Right ventricle myocardium inferior (tissue), 1 donor: ENCODE measurements around the gene CAPN13. TPM values are rescaled to one million over a fixed set of nuclear protein-coding genes. Genes with fewer than 3 reads are reported as not detected.

ENCODE experiments used
- ATAC-seq: fragments of 200-7000 bp; cut with Tn5 transposase; one replicate; pipeline ENCODE4 v1.9.1; 2020; ENCODE audit warnings: mild to moderate bottlenecking, moderate library complexity
- DNase-seq: peaks from one replicate; pipeline ENCODE4 v3.0.0; 2021; ENCODE audit errors: missing footprints
- intact Hi-C: fragments of 100-400 bp; cut with DNase I; formaldehyde crosslinking; loops from one replicate; pipeline ENCODE4 v1.11.0; 2022
- total RNA-seq: library from RNA; stranded (reverse); fragmentation: NEBNext Ultra II Directional; extraction: Animal tissue kit (Norgen Biotek cat#: 25700); gene quantifications from one replicate; pipeline ENCODE4 v1.2.1, GENCODE V29; 2021
- donor health status: DM: no; HTN: yes; CAD: no; lungs with severe emphysema.

The CAPN13 gene
- total RNA-seq, 1 donor from 2014 or later = not detected

DNA sequence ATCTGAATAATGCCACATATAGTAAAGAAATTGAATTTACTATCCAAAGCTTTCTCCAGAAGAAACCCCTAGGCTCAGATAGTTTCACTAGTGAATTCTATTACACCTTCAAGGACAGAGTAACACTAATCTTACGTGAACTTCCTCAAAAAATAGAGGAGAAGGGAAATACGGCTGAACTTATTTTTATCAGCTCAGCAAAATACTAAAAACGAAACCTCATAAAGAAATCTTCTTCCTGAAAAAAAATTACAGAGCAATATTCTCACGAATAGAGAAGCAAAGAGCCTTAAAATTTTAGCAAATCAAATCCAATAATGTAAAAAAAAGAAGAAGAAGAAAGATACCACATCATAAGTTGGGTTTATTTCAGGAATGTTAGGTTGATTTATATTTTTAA, 14.7 kb downstream of the CAPN13 start:
- ATAC-seq = no peak
- DNase-seq = no peak
- intact Hi-C loops = no loop called here

DNA sequence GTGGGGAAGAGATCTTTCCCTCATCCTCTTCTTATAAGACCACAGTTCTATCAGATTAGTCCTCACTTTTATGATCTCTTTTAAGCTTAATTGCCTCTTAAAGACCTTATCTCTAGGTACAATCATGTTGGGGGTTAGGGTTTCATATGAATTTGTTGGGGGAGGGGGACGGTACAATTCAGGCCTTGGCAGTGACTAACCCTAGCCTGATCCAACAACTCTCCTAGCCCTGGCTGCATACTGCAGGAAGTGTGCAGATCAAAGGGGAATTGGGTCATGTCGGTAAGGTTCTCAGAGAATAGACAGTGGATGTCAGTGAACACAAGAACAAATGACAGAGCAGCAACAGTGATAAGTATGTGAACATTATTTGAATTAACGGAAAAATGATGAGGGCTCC, 16.4 kb downstream of the CAPN13 start:
- ATAC-seq = no peak
- intact Hi-C loops = no loop called here

DNA sequence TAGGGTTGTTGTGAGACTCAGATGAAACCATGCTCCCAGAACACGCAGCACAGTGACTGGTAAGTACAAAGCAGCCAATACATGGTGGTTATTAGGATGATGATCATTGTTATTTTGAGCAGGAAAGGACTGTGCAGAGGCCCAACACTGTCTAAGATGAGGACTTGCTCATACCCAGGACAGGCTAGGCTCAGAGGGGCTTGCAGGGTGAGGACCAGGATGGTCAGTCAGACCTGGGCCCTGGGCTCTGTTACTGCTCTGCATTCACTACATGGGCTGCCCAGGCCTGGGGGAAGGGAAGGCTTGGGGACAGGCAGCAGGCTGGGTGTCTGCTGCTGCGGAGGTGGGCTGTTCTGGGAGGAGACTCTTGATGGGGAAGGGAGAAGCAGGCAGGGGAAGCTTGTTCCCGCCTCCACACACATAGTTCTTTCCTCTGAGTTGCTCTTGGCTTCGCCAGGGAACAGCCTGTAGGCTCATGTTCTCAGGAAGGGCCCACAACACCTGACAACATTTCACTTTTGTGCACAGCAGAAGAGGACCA, 17.5 kb downstream of the CAPN13 start:
- ATAC-seq (no peak), DNase-seq (no peak)
- intact Hi-C loops = no loop called here

More for the DNA sequence above, 16.4 kb downstream of the CAPN13 start:
- DNase-seq = no peak

DNA sequence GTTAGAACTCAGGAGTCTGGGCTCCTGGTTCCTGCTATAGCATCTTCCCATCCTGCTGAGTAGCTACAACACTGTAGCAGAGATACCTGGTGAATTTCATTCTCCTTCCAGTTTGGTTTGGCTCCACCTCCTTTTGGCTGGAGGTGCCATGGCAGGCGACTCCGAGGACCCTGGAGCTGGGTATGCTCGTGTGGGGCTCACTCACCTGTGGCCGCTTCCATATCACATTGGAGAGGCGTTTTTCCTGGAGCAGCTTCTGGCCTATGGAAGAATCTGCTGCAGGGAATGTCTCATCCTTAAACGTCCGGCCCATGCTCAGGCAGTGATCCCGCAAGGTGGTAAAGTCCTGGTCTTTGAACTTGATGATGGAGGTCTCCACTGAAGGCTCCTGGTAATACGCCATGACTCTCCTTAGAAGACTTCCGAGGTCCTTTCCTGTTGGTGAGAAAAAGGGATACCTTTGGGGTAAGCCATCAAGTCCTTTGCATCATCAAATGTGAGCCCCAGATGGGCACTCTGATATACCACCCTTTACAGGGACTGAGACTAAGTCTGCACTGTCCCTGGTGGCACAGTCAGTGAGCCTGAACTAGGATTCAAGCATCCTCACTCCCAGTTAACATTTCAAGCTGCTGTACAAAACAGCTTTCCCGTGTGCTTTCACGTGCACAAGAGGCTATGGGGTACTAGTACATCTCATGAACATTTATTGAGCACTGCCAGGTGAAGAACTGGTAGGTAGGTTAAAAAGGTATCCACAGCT, 20.1 kb downstream of the CAPN13 start:
- ATAC-seq (no peak), DNase-seq (no peak)
- intact Hi-C loops = no loop called here

DNA sequence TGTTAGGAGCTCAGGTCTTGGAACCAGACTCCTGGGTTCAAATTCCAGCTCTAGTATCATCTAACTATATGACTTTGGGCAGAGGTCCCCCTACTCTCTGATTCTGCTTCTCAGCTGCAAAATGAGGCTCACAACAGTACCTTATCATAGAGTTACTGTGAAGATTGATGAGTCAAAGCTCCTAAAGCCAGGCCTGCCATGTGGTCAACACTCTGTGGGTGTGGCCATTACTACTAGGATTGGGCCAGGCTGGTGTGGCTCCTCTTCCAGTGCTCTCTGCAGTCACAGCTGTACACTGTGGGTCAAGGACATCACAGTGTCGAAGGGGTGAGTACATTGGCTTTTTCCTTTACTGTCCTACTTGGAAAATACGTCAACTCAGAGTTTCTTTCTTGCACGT, 22.6 kb downstream of the CAPN13 start:
- intact Hi-C loops = no loop called here
- no peak for ATAC-seq
- DNase-seq = no peak

DNA sequence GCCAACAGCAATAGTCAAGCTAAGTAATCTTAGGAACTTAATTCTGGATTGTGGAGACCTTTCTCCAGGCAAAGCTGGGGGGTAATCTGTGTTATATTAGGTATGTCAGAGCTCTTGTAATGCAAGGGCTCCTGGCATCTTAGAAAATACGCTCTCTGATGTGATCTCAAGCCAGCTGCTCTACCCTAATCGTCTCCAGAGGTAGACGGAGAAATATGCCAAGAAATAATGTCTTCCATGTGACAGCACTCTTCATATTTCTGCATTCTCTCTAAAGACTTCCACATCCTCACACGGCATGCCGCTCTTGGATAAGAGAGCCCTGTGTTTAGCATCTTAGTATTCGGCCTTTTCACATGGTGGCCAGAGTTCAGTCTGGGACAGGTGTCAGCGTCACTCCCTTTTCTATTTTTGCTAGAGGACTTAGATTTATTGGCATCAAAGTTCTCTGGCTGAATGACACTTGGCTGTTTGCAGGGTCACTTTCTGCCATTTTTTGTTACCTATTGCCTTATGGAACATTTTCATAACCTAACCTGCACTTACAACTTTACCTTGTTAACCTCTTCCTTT, 25.2 kb downstream of the CAPN13 start:
- intact Hi-C loops = no loop called here
- peak; percentile 51 for ATAC-seq
- DNase-seq = no peak

DNA sequence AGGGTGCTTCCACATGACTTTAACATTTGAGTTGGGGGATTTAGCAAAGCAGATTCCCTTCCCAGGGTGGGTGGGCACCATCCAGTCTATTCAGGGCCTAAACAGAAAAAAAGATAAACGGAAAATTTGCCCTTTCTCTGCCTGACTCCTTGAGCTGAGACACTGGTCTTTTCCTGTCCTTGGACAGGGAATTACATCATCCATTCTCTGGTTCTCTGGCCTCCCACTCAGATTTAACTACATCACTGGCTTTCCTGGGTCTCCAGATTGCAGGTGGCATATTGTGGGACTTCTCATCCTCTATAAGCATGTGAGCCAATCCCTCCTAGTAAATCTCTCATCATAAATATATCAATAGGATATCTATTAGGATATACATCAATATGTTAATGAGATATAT, 25.8 kb downstream of the CAPN13 start:
- intact Hi-C loops = no loop called here
- ATAC-seq (no peak), DNase-seq (no peak)

DNA sequence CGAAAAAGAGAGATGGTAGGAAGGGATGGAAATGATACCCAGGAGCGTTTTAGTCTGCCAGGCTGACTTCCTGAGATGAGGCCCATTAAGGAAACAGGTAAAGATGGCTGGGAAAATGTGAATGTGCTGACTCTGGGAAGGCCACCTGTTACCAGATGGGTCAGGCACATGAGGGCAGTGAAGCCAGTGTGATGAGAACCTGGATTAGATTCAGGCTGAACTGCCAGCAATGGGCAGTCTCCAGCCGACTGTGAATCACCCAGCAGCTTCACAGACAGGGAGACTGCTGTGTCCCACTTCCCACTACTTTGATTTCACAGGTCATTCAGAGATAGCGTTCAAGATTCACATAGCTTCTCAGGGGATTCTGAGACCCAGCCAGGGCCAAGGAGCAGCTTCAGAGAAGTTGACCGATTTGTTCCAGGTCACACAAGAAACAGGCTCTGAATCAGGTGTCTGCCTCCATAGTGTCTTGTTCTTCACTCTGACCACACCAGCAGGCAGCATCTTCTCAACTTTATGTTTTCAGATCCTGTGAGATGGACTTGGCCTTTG, 26.4 kb downstream of the CAPN13 start:
- DNase-seq (no peak), ATAC-seq (no peak)
- intact Hi-C loops = no loop called here

DNA sequence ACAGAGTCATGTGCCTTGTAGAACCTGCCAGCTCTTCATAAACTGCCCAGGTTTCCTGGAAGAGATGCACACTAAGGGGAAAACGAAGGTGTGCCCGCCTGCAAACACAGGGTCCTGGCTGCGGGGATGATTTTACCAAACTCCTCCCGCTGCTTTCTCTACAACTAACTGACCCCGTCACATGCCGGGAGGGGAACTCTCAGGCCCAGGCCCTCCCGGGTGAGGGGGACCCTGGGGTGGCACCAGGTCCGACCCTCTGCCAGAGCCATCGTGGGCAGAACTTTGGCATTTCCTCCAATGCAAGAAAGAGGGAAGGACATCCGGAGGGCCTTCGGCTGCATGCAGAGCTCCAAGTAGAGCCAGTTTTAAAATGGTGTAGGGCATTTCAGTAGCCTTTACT, 28.6 kb downstream of the CAPN13 start:
- ATAC-seq (no peak), DNase-seq (no peak)
- intact Hi-C loops = no loop called here

DNA sequence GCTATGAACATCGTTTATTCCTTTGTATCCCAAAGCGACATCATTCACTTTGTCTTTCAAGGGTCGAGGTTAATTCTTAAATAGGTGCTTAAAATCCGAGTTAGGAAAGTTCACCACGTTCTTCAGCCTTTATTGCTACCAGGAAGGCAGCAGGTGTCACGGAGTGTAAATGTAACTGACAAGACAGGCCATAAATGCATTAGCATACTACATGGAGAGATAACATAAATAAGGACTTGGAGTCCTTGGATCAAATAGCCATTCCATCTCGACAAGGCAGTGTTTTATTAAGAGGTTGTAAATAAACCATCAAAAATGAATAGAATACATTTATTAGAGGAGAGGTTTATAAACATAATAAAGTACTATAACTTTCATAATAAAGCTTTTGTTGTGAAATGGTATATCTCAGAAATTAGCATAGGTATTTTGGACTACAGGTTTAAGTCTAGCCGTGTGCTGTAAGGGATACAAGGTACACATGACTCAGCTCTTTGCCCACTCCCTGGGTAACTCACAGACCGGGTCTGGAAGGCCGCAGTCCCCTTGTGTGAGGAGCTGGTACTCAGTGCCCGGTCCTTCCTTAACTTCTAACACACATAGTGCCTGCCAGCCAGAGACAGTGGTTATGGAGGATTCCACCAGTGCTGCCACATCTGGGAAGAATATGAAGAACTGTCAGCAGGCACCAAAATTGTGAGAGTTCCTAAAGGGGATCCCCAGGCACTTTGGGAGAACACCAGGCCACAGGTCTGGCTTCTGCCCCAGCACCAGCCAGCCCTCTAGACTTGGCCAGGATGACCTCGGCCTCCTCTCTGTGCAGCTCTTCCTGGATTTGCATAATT, 29.4 kb downstream of the CAPN13 start:
- DNase-seq (no peak), ATAC-seq (no peak)
- intact Hi-C loops = no loop called here

DNA sequence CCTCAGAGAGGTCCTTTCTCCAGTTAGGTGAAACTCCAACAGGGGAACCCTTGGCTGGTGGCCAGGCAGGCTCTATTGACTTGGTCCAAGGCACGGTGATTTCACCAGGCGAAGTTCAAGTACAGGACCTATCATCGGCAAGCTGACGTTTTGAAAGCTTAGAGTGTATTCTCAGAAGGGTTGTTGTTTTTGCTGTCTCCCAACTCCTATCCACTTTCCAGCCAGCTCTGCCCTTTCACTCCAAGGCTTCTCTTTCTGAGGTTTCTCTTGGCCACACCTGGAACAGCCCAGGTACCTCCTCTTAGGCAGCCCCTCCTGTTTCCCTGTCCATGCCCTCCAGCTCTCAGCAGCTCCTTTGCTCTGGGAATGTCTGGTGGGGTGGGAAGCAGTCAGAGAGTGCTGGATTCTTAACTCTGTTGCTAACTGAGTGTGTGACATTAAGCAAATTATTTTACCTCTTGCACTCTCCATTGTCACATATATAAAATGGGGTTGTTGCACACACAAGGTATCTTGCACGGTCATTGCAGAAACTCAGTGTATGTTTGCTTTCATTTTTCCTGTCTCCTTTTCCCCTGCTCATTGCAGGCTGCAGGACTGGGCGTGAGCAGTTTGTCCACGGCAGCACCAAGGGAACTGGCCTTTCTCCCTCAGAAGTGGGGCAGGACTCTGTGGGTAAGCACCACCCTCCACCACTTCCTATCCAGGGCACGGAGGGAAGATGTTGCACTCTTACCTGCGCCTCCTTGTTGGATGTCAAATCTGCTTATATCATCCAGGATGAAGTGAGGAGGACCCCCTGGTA, 30.2 kb downstream of the CAPN13 start:
- ATAC-seq (no peak), DNase-seq (no peak)
- intact Hi-C loops = no loop called here

DNA sequence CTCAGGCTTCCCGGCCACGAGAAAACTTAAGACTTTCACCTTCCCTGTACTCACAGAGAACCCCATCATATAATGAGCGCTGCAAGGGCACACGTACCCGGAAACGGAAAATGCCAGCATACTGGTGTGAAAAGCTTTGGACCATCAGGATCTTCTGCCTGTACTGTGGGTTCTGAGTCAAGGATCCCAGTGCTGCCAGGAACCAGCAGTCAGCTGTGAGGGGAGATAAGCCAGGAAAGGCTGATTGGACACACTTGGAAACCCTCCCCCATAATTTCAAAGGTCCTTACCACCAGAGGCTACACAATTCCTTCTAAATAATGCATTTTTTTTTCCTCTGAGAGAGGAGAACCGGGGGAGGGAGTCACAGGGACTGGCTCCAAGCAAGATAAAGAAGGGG, 31.4 kb downstream of the CAPN13 start:
- ATAC-seq (no peak), DNase-seq (no peak)
- intact Hi-C loops = no loop called here

DNA sequence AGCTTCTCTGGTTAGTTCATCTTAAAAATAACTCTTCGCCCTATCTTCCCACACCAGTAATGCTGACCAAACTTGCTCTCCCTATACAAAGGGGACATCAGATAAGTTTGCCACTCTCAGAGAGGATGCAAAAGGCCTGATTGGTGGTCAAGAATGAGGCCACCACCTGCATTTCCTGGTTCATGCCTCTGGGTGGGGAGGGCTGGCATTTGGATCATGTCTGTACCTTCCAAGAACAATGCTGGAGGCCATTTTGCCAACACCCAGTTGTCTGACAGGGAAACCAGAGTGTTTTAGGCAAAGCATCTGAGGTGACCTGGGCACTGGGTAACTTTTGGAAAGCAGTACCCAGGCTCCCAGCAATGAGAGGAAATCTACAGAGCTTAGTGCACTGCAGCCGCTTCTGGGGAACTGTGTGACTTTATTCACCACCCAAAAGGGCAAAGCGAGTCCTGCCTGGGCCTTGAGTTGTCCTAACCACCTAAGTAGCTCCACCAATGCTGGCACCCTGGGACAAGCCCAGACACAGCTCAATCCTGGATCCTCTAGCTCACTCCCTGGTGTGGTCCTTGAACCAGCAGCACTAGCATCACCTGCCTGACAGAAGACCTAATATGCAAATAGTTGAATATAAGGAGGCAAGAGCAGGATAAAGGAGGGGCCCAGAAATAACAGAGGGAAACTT, 35.1 kb downstream of the CAPN13 start:
- ATAC-seq (no peak), DNase-seq (no peak)
- intact Hi-C loops = no loop called here

DNA sequence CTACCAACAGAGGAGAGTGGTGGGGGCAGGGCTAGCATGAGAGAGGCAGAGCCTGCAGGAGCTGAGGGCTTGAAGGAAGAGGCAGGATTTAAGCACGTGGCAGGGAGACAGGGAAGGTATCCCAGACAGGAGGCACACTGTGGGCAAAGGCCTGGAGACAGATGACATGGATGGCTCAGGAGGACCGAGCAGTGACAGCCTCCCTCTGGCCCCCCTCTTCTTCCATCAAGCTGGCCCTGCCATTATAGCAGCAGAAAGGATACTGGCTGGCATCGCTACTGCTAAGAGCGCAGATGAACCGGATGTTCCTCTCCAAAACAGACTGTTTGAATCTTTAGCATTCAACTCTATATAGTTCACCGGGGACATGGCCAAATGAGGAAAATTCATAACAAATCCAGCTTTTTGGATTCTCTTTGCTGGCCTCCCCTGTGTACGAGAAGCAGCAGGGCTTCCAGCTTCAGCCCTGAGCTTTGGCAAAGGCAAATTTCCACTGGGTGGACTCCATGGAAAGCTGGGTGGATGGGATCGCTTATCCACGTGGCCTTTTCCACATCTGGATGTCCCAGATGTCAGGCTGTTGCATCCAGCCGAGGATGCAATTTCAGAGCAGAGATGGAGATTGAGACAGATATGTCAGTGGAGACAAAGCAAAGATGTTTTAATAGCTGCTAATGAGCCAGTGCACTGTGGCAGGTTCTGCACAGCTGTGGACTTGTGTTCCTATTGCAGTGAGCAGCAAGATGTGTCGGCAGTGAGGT, 36.2 kb downstream of the CAPN13 start:
- ATAC-seq (no peak), DNase-seq (no peak)
- intact Hi-C loops = no loop called here

DNA sequence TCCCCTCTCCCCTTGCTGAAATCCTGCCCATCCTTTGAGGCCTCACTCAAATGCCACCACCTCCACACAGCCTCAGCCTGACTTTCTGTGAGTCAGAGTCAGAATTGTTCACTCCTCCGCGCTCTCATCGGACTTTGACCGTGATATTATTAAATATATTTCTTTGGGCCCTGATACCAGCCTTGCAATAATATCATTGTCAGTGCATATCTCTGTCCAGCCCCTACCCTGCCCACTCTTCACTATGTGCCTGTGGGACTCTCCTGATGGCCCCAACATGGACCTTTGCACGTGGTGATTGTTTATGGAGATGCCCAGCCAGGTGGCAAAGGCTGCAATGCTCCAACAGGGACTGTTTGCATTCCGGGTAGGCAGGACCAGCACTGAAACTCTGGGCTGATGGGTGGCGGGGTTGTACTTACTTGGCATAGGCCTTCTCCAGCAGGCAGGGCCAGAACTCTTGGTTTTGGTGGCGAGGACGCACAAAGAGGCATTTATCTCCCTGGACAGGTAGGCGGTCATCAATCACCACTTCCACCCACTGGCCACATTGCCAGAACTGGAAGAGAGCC, 37.3 kb downstream of the CAPN13 start:
- DNase-seq (no peak), ATAC-seq (no peak)
- intact Hi-C loops = no loop called here

DNA sequence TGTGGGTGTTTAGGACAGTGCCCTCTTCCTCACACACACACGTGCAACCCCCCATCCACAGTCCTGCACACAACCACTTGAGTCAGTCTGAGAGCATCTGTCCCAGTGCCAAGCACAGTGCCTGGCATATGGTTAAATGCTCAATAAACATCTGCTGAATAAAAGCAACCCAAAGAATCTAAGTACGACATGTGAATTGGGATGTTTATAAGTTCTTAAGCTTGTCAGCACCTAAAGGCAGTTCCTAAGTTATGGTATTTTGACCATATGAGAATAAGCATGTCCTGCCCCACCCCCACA, 37.8 kb downstream of the CAPN13 start:
- ATAC-seq (no peak), DNase-seq (no peak)
- intact Hi-C loops = no loop called here

DNA sequence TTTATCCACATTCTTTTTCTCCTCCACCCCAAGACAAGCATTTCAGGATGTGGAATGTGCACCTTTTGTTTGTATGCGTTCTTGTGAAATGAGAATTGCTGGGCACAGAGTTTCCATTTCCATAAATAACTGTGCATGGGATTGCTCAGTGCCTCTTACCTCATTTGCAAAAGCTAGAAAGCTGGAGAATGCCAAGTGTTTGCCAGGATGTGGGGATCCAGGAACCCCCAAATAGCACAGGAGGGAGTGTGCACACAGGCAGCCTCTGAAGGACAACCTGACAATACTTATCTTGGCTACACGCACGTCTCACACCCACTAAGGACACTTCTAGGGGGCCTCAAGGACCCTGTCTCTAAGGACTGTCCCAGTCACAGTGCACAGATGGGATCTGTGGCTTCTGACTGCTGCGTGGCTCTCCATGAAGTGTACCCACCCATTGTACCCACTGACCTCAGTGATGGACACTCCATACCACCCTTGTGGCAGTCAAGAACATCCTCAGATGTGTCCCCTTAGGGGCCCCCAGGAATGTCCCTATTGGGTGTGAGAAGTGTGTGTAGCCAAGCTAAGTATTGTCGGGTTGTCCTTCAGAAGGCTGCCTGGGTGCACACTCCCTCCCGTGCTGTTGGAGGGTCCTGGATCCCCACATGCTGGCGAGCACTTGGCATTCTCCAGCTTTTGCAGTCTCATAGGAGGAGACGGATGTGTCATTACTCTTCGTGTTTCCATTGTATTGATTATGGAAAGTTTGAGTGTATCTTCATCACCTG, 38.4 kb downstream of the CAPN13 start:
- no peak for ATAC-seq
- no peak for DNase-seq
- intact Hi-C loops = no loop called here
